HT-29 (cell line): Measurements from ENCODE around the gene HAVCR2. TPM values are rescaled to one million over a fixed set of nuclear protein-coding genes. Genes with fewer than 3 reads are reported as not detected.

ENCODE experiments used
- DNase-seq: peaks from one replicate; pipeline ENCODE4 v3.0.0-alpha.2; 2015; ENCODE audit warnings: low spot score
- total RNA-seq: library from RNA; depleted of rRNA; stranded (reverse); fragments of >200 nt; shearing (Covaris generic); gene quantifications from 2 replicates; pipeline ENCODE4 v1.2.3, GENCODE V29; 2014; rRNA removed

The HAVCR2 gene
- not detected in 2 replicates for total RNA-seq

- DNase-seq: no peak
Measured at GRCh38 chr5:157108976-157109375, at the start of gene HAVCR2. Gene HAVCR2 (minus strand): TSS chr5:157109044. CDS start chr5:157108983, 61 bp downstream.

GRCh38 chr5:157157293-157157891, 48.5 kb upstream of the HAVCR2 start:
- no peak for DNase-seq

GRCh38 chr5:157155297-157155696, 46.5 kb upstream of the HAVCR2 start:
- no peak for DNase-seq

- no peak for DNase-seq
Measured at GRCh38 chr5:157150995-157151394, 42.2 kb upstream of the HAVCR2 start.

- DNase-seq: peak; percentile 80
Measured at GRCh38 chr5:157148734-157149615, 40.1 kb upstream of the HAVCR2 start.

- DNase-seq: peak; percentile 41
Measured at GRCh38 chr5:157143127-157143971, 34.5 kb upstream of the HAVCR2 start.

GRCh38 chr5:157142317-157143126, 33.7 kb upstream of the HAVCR2 start, which contains the start of gene MED7:
Gene MED7 (minus strand): TSS chr5:157142865. CDS start chr5:157139431, 3,434 bp downstream.
- DNase-seq: peak; percentile 98

GRCh38 chr5:157137691-157138090, 28.8 kb upstream of the HAVCR2 start:
- DNase-seq: no peak

- no peak for DNase-seq
Measured at GRCh38 chr5:157132281-157132612, 23.4 kb upstream of the HAVCR2 start.

- DNase-seq: no peak
Measured at GRCh38 chr5:157130925-157131324, 22.1 kb upstream of the HAVCR2 start.

- no peak for DNase-seq
Measured at GRCh38 chr5:157121709-157122108, 12.9 kb upstream of the HAVCR2 start.

- no peak for DNase-seq
Measured at GRCh38 chr5:157120102-157120501, 11.3 kb upstream of the HAVCR2 start.

- DNase-seq: no peak
Measured at GRCh38 chr5:157116483-157116954, 7.7 kb upstream of the HAVCR2 start.

GRCh38 chr5:157115502-157115901, 6.7 kb upstream of the HAVCR2 start:
- DNase-seq: no peak

GRCh38 chr5:157115012-157115411, 6.2 kb upstream of the HAVCR2 start:
- no peak for DNase-seq

GRCh38 chr5:157113002-157113401, 4.2 kb upstream of the HAVCR2 start:
- DNase-seq: no peak

- no peak for DNase-seq
Measured at GRCh38 chr5:157109744-157110143, 900 bp upstream of the HAVCR2 start.

- DNase-seq: no peak
Measured at GRCh38 chr5:157107508-157107907, 1.3 kb downstream of the HAVCR2 start.

- DNase-seq: no peak
Measured at GRCh38 chr5:157106630-157107461, 2.0 kb downstream of the HAVCR2 start.

- DNase-seq: no peak
Measured at GRCh38 chr5:157100140-157100679, 8.6 kb downstream of the HAVCR2 start.
